GM21723 (cell line): ENCODE results near the gene SUMF1.

Source experiments
- ATAC-seq: cut with Tn5 transposase; IDR thresholded peaks from one replicate; pipeline ENCODE4 v1.9.1; 2021; ENCODE audit warnings: mild to moderate bottlenecking, moderate library complexity; ENCODE audit not compliant: unreplicated experiment

The SUMF1 gene

GRCh38 chr3:4497843-4498324 is 30.8 kb upstream of the SUMF1 start:
- ATAC-seq = no peak

DNA sequence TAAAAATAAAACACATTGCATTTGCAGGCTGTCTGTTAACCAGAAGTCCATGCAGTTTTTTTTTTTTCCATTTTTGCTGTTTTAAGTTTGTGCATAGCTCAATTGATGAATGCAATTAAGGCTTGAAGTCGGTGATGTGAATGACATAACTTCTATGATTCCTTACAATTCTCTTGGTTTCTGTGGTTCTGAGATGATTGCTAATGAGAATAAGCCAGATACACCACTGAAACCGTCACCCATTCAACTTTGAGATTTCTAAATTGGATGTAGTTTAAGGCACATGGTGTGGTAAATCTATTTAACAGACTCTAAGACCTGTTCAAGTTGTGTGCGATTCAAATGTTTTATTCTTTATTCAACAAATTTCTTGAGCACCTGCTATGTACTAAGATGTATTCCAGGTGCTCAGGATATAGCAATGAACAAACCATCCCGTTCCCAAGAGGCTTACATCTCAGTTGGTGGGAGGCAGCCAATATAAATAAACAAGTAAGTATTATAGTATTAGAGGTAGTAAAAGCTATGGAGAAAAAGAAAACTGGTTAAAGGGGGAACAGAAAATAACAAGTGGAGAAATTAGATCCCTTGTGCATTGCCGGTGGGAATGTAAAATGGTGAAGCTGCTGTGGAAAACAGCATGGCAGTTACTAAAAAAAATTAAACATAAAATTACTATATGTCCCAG is 30.1 kb upstream of the SUMF1 start:
- ATAC-seq = no peak

GRCh38 chr3:4496087-4496452 is 29.0 kb upstream of the SUMF1 start:
- ATAC-seq = no peak

GRCh38 chr3:4495294-4496086 is 28.4 kb upstream of the SUMF1 start:
- ATAC-seq = no peak

GRCh38 chr3:4494895-4495264 is 27.8 kb upstream of the SUMF1 start:
- ATAC-seq = peak; percentile 37

DNA sequence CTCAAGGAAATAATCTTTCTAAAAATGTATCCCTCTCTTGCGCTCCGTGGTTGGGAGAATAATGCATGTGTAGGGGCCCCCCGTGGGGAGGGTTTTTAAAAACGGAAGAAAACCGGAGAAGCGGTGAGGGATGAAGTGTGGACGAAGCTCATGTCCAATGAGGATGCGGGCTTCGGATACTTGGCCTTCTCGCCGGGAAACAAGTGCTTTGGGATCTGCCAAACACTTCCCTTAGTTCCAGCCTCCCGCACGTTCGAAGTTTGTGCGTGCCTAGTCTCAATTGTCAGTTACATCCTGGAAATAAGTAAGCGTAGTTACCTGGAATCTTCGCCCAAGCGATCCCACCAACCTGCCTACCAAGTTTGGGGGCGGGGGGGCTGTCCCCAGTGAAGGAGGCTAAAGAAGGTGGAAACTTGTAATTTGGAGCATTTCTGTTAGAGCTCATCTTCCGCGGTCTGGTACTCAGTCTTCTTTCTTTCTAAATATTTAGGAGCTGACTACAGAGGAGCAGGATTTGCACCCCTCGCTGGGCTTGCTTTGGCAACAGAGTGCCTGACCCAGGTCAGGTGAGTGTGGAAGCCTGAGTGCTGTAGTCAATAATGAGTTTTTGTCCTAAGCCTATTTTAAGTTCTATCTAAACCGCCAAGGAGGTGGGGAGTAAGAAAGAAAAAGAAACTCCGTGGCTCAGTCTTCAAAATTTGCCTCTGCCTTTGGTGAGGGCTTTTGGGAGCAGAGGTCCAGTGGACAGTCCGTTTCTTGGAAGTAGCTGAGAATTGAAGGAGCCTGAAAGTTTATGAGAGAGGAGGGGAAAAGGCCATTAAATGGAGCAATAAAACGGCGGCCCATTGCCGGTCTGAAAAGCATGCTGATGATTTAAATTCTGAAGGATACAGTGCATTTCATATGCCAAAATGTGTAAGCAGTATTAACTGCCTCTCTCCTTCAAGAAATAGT is 27.1 kb upstream of the SUMF1 start:
- no peak for ATAC-seq

GRCh38 chr3:4493014-4493940 is 26.2 kb upstream of the SUMF1 start, which contains the start of gene ITPR1:
TSS of gene ITPR1 (plus strand) at chr3:4493348. CDS start at chr3:4516492, 23,144 bp downstream.
- peak; percentile 87 for ATAC-seq

DNA sequence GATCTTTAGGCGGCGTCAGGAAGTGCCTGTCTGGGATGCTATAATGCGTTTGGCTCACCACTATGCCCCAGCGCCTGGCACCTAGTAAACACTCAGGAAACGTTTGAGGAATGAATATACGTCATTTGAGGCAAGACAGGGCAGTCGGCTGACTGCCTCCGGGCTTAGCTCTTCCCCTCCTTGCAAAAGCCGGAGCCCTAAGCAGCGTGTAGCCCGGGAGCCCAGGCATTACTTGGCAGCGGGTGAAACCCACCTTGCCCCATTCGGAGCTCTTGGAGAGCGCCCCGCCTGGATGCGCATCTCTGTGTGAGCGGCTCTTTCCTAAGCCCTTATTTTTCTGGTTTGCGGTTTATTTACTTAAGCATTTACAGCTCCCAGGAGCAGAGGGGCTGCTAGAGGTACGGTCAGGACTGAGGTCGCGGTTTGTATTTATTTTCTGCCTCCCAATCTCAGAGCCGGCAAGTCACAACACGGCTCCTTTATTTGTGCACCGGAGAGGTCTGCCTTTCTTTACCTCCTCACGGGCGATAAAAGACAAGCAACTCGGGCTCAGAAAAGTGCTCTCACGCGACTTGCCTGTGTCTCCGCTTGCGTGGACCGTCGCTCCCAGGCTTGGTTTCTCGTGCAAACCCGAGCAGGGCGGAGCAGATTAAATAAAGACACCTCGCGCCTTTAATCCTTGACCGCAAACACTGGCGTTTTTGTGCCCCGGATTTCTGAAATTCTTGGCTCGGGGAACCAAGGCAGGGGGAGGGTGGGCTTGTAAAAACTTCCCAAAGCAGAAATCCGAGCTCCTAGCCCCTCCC is 25.3 kb upstream of the SUMF1 start:
- ATAC-seq = peak; percentile 18

DNA sequence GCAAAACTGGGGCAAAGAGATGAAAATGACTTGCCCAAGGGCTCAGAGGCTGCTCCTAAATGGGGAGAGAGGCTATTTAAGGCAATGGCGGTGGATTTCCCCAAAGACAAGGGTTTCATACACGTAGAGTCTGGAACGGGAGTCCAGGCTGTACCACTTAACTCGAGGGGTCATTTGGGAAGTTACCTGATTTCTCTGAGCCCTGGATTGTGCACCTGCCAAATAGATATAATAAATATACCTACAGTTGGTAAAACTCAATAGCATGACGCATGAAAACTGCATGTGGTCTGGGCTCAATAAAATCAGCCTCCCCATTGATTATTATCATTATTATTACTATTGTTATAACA is 24.8 kb upstream of the SUMF1 start:
- no peak for ATAC-seq

GRCh38 chr3:4478261-4478660 is 11.2 kb upstream of the SUMF1 start:
- no peak for ATAC-seq

DNA sequence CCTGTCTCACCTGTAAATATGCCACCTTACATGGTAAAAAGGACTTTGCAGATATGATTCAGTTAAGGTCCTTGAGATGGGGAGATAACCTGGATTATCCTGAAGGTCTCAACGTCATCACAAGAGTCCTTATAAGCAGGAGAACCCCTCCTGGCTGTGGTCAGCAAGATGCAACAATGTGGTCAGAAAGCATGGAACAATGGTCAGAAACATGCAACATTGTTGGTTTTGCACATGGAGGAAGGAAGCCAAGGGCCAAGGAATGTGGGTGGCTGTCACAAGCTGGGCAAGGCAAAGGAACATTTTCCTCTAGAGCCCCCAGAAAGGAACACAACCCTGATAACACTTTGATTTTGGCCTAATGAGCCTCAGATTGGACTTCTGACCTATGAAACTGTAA is 9.4 kb upstream of the SUMF1 start:
- no peak for ATAC-seq

GRCh38 chr3:4475804-4476203 is 8.7 kb upstream of the SUMF1 start:
- no peak for ATAC-seq

DNA sequence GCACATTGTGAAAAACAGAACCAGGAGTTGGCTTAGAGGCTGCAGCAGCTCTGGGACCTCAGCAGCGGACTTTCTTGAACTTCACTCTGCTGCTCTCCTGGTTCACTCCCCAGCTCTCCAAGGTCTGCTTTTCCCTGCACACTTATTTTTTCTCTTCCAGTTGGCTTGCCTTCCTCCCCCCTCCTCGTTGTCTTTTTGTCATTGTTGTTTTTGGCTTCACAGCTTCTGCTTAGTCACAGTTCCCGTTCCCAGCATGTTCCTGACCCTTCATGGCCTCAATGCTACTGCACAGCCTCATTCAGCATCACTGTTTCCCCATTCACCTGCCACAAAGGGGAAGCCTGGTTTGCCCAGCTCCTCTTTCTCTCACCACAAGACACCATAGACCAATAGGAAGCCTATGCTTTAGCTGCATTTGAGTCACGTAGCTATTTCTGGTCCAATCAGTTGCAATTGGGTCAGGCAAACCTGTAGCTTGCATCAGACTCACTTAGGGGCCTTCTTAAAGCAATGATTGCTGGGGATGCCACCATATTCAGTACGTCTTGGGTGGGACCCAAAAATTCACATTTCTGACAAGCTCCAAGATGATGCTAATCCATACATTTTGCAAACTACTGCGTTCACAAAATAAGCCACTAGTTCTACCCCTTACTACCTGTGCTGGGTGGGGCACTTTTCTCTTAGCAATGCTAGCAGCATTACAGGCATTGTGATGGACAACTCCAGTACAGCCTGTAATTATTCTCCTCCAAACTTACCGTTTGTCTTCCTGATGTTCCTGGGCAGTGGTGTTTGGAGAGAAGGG is 7.8 kb upstream of the SUMF1 start:
- peak; percentile 43 for ATAC-seq

GRCh38 chr3:4472766-4473165 is 5.7 kb upstream of the SUMF1 start:
- ATAC-seq = no peak

- no peak for ATAC-seq
Measured at GRCh38 chr3:4472312-4472711, 5.2 kb upstream of the SUMF1 start.

DNA sequence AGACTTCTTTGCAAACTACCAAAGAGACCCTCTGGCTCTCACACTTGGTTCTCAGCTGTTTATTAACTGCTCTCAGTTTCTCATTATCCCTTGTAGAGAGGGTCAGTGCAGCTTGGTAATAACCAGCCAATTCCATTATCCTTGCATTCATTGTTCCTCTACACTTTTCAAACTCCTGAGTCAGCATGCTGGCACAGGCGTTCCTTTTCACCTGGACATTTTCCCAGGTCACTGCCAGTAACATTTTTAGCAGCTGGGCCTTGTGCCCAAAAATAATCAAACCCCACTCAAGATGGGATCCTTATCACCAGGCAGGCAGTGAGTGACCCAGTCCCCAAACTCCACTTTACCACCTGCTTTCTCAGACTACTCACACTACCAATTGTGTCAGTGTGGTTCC is 4.8 kb upstream of the SUMF1 start:
- ATAC-seq = no peak

- ATAC-seq = no peak
Measured at GRCh38 chr3:4467522-4467867, 426 bp upstream of the SUMF1 start.

- ATAC-seq = no peak
Measured at GRCh38 chr3:4464576-4464975, 2.5 kb downstream of the SUMF1 start.
